DMS 273 treated with DMSO at 0.1 percent for 48 hours (cell line): ENCODE data around the gene KPNB1.

Experiments
- DNase-seq: peaks from one replicate; lab custom pipeline; 2025; lab: John Stamatoyannopoulos, UW

The KPNB1 gene

DNA sequence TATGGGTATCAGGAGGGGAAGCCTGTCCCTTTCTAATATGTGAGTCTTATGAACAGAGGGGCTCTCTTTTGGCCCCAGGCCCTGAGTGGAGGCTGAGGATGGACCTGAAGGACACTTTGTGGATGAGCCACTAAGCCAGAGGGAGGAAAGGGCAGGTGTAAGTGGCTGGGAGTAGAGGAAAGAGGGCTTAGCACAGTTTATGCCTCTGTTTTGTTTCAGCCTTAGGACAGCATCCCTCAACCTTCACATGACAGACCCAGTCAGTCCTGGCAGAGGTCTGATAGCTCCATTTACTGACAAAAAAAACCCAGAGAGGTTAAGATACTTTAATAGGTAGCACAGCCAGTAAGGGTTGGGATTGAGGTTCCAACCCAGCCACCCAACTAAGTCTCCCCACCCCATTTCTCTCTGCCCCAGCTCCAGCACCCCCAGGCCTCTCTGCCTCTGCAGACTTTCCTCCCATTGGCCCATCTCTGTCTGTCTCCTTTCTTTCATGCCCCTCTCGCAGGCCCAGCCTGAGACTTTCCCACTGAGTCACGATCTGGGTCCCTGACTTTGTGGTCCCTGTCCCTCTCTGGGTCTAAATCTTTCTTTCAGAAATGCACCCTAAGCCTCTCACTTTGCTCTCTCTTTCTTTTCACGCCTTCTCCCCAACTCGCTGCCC lies 78.6 kb downstream of the KPNB1 start:
- DNase-seq: no peak

DNA sequence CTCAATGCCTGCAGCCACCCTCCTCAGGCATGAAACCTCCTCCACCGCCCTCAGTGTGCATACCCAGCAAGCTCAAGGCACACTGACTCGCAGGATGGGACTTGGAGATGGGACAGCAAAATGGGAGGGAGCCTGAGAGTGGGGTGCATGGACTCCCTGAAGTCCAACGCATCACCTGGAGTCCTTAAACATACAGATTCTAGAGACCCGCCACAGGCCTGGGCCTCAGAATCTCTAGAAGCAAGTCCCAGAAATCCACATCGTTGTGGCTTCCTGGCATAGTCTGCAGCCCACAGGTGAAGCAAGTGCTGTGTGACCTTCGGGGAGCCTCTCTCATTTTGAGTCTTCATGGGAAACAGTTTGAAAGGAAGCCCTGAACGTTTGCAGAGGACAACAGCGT lies 79.8 kb downstream of the KPNB1 start:
- DNase-seq: no peak

GRCh38 chr17:47730681-47731080 lies 81.0 kb downstream of the KPNB1 start:
- no peak for DNase-seq

DNA sequence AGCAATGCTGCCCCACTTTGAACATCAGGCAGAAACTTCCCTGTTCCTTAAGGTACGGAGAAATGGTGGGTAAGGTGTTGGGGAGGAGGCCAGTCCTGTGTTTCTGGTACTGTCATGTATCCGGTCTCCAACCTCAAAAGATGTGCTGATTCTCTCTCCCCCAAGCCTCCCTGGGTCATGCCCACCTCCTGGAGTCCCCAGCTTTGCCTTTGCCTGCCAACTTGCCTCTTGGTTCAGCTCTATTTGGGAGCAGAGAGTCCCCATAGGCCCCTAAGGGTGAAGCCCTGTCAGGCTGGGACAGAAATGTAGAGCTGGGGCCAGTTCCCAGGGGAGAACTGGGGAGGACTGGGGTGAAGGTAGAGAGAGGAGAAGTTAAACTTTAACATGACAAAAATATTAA lies 81.7 kb downstream of the KPNB1 start:
- DNase-seq: no peak

GRCh38 chr17:47732399-47733046 lies 82.8 kb downstream of the KPNB1 start:
- DNase-seq: no peak

GRCh38 chr17:47733047-47733673 lies 83.4 kb downstream of the KPNB1 start, which contains the start of gene TBX21:
TSS of gene TBX21 (plus strand) at chr17:47733236. CDS start at chr17:47733455, 219 bp downstream.
- DNase-seq: no peak

- DNase-seq: no peak
Observed at GRCh38 chr17:47733674-47734410, 84.1 kb downstream of the KPNB1 start.

GRCh38 chr17:47735139-47735464 lies 85.4 kb downstream of the KPNB1 start:
- DNase-seq: no peak
